HG03139 (cell line): ENCODE data around the gene ATRX.
"Not testable (repeated sequence)": the region's sequence is repeated elsewhere in the genome, so short reads cannot be mapped to it uniquely, and the experiment has no call there.

Experiments used
- ATAC-seq: cut with Tn5 transposase; IDR thresholded peaks from one replicate; pipeline ENCODE4 v1.9.1; 2021; ENCODE audit not compliant: unreplicated experiment

ATRX gene

DNA sequence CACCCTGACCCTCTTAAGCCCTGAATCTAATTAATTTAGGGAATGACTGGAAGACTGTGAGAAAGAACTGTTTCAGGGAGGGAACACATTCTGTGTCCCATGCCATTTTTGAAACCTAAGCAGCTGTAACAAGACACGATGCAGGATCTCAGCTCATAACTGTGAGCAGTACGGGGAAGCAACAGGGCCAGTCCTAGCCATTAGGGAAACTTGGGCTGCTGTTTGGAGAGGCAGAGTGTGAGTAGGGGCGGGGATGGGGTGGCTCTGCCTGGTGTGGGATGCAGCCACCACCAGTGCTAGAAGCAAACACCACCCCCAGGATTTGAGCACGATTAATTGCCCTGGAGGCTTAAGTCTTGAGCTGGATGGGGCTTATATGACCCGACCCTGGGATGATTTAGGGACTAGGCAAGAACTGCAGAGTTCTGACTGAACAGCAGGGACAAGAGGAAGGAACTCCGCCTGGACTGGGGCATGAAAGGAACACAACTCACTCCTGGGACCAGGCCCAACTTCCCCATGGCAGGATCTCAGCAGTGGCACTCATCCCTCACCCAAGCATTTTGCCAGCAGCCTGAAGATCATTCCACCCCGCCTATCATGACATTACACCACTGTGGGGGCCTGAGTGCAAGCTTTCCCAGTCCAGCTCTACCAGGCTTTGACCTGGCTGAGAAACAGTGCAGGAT is 43.1 kb downstream of the ATRX start:
- ATAC-seq: no peak

DNA sequence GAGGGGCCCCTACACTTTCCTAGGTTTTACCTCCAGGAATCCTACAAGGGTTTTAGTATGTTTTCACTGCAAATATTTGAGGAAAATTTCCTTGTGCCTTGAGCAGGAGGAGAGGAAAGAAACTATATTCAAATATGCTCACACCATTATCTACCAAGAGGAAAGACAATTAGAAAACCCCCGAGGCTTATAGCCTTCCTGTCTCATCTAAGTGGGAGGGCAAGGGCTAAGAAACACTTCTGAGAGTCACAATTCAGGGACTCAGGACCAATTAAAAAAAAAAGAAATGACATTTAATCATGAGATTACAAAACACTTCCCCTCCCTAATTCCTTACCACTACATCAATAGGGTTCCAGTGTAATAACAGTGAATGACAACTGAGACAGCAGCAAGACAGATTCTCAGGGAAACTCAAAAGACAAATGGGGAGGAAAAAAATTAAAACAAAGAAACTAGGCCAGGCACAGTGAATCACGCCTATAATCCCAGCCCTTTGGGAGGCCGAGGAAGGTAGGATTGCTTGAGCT is 45.6 kb downstream of the ATRX start:
- ATAC-seq: no peak

DNA sequence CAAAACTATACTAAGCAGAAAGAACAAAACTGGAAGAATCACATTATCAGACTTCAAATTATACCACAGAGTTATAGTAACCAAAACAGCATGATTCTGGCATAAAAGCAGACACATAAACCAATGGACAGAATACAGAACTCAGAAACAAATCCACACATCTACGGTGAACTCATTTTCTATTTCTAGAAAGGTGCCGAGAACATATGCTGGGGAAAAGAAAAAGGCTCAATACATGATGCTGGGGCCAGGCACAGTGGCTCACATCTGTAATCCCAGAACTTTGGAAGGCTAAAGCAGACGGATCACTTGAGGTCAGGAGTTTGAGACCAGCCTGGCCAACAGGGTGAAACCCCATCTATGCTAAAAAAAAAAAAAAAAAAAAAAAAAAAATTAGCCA is 52.7 kb downstream of the ATRX start:
- ATAC-seq: no peak

DNA sequence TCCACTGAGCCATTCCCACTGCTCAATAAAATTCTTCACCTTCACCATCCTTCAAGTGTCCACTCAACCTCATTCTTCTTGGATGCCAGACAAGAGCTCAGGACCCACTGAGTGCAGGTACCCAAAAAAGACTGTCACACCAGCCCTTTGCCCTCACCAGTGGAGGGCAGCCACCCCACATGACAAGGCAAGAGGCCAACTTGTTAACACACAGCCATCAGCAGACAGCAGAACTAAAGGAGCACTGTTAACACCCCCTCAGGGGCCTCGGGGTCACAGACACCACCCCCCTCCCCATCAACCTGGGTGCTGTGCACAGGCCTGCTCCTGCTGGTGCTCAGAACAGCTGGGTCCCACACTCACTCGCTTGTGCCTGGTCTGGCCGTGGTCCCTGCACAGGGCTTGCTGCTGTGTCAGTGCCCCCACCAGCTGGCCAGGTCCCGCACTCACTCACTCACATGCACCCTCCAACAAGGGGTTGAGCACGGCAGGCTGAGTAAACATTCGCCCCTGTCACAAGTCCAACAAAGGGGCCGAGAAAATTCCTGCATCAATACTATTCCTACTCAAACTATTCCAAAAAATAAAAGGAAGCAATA is 54.1 kb downstream of the ATRX start:
- no peak for ATAC-seq

DNA sequence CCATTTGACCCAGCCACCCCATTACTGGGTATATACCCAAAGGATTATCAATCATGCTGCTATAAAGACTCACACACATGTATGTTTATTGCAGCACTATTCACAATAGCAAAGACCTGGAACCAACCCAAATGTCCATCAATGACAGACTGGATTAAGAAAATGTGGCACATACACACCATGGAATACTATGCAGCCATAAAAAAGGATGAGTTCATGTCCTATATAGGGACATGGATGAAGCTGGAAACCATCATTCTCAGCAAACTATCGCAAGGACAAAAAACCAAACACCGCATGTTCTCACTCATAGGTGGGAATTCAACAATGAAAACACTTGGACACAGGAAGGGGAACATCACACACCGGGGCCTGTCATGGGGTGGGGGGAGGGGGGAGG is 59.9 kb downstream of the ATRX start:
- not testable (repeated sequence) for ATAC-seq

DNA sequence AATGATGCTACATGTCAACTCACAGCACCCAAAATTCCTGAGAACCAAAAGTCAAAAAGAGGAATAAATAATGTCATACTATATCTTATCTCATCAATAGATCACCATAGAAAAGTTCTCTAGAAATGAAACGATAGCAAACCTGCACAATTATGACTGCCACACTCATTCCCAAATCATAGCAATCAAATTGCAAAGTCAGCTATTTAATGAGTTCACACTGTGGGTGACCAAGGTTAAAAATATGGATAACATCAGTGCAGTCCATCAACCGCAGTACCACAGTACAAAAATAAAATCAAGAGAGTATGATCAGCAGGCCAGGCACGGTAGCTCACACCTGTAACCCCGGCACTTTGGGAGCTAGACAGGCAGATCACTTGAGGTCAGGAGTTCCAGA is 62.3 kb downstream of the ATRX start:
- ATAC-seq: no peak

DNA sequence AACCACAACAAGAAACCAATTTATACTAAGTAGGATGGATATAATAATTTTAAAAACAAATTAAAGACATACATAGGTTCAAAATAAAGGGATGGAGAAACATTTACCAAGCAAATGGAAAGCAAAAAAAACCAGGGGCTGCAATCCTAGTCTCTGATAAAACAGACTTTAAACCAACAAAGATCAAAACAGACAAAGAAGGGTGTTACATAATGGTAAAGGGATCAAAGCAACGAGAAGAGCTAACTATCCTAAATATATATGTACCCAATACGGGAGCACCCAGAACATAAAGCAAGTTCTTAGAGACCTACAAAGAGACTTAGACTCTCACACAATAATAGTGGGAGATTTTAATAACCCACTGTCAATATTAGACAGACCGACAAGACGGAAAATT is 66.6 kb downstream of the ATRX start:
- no peak for ATAC-seq

DNA sequence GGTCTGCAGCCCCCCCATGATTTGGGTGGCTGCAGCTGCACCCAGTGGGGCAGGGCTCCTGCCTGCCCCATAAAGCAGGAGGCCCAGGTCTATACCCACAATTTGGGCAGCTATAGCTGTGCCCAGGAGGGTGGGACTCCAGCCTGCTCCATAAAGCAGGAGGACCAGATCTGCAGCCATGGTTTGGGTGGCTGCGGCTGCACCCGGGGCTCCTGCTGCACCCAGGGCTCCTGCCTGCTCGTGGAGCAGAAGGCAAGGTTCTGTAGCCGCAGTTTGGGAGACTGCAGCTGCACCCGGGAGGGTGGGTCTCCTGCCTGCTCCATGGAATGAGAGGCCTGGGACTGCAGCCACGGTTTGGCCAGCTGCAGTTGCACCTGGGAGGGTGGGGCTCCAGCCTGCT is 81.1 kb downstream of the ATRX start:
- ATAC-seq: no peak

DNA sequence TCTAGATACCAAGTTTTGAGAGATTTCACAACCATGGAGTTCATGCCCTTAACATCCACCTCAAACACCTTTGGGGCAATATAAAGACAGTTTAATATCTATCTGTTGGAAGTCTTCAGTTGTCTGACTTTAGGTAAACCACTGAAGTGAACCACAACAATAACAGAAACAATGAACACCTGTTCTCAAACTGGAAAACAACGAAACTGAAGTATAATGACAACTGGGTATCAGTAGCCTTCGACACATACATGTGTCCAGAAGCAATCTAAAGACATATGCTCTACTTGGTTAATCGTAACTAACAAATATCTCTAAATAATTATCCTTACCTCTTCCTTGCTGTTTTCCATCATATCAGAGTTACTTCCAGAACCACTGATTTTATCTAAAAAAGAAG is 87.8 kb downstream of the ATRX start:
- ATAC-seq: no peak

DNA sequence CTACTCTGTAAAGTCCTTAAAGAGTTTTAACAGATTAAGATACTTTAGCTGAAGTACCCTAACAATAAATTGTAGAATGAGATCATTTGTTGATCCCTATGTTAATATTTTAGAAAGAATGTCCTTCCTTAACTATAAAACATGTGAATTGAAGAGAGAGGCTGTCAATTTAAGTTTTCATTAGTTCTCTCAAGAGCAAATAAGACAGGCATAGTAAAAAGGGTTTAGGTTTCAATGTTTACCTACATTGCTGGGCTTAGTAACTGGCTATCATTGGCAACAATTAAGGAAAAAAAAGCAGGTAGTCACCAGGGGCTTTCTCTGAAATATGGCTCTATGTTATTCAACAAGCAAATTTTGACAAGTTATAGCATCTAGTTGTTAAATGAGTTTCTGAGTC is 91.5 kb downstream of the ATRX start:
- ATAC-seq: no peak

DNA sequence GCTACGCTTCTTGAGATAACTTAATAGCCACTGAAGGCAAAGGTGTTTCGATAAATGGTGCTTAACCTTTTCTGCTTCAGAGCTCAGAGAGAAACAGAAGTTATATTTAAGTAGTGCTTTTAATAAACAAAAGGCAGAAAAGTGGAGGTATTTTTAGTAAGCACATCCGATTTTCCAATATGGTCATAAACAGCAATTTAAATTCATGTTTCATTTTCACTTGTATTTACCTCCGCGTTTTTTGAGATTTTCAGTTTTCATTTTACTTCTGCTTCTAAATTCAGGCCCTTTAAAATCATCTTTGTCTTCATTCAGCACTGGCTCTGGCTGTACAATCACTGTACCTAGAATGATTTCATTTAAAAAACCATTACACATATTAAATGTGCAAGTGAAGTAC is 92.4 kb downstream of the ATRX start:
- ATAC-seq: no peak

DNA sequence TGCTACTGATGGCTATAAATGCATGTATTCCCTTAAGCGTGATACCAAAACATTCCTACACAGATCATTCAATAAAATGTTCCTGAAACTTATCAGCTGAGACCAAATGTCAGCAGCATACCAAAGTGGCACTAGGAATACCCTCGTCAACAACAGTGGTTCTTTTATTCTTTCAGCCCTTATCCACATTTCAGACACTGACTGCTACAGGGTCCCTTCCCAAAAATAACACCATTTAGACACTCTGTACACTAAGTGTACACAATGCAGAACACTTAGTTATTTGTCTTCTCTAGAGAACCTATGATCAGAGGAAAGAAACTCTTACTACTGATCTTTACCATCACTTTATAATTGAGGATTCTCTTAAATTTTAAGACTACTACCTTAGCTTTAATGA is 94.1 kb downstream of the ATRX start:
- ATAC-seq: no peak

DNA sequence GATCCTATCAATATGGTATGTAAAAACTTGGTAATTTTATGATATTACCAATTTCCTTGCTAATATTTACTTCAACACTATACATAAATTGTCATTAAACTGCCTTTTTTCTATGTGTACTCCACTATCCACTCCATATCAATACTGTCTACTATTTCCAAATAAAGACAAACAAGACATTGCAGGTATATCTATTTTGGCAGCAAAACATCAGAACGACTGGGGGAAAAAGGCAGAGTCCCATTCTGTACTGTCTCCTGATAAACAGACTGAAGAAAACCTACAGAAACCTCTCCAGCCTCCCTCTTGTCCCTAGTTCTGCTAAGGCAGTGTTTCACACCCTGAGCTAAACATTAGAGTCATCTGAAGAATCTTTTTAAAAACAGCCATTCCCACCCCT is 96.6 kb downstream of the ATRX start:
- ATAC-seq: no peak

DNA sequence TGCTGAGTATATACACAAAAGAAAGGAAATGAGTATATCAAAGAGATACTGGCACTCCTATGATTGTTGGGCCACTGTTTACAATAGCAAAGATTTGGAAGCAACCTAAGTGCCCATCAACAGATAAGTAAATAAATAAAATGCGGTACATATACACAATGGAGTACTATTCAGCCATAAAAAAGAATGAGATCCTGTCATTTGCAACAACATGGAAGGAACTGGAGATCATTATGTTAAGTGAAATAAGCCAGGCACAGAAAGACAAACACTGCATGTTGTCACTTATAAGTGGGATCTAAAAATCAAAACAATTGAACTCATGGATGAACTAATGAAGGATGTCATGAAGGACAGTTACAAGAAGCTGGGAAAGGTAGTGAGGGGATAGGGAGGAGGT is 100.3 kb downstream of the ATRX start:
- ATAC-seq: not testable (repeated sequence)

DNA sequence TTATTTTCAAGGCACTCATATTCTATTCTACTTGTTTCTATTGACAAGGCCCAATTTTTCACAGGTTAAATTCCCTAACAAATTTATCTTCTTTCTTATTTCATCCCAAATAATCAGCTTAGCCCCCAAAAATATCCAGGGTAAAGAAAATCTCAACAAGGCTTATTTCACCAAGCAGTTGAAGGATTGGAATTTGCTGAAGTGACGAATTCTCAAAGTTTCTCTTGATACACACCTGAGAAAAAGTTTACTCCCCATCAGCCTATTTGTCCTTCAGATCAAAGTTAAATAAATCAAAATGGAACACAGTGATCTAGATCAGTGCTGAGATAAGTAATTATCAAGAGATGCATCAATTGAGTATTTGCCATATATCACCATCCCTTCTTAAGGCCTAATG is 106.9 kb downstream of the ATRX start:
- ATAC-seq: no peak

DNA sequence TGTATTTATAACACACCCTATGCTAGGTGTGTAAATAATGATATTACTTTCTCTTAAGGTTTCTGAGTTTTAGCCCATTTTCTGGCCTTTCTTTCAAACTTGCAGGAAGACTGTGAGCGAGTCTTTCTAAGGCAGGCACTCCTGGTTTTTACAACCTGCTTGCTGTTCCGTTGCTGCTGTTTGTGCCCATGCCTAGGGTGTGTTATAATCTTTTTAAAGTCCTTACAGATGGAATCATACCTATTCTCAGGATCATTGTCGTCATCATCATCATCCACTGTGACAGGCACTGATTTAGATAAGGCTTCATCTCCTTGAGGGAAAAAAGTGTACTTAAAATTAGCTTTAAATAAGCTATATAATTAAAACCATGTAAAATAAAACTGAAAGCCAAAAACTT is 110.0 kb downstream of the ATRX start:
- ATAC-seq: no peak

DNA sequence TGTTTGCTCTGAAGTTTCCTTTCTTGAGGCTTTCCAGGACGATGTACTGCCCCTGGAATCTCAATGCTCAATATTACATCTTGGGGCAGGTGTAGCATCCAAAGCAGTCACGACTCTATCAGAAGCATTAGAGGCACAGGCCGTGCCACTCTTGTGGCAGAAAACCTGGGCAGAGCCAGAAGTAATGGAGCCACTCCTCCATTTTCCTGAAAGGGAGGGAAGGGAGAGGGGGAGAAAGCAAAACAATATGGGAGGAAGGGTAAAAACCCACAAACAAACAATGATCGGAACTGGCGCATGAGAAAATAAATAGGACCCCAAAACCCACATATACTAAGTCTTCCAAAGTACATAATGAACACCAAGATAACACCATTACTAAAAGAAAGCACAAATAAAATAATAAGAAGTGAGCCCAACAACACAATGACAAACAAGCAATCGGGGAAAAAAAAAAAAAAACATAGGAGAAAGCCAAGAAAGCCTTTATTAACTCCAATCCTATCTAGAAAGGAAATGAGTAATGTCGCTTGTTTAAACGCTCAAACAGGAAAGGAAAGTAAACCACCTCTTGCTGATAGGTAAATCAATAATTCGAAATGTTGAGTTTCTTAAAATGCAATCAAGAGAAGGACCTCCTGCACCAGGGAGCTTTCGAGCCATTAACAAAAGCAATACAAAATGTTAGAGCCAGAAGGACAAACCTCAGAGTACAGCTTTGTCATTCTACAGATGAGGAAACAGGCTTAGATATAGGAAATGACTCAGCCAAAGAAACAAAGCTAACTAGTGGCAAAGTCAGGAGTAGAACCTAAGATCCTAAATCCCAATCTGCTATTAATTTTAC is 117.4 kb downstream of the ATRX start:
- ATAC-seq: no peak

DNA sequence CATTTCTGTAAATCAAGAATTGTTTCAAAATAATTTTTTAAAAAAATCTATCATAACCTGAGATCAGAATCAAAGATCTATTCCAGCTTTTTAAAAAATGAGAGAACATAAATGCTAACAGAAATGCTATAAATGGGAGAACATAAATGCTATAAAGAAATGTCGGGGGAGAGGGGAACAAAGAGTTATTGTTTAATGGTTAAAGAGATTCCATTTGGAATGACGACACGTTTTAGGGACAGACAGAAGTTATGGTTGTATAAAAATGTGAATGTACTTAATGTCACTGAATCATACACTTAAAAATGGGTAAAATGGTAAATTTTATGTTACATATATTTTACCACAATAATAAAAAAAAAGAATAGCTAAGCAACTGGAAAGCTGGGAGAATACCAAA is 127.1 kb downstream of the ATRX start:
- ATAC-seq: no peak

DNA sequence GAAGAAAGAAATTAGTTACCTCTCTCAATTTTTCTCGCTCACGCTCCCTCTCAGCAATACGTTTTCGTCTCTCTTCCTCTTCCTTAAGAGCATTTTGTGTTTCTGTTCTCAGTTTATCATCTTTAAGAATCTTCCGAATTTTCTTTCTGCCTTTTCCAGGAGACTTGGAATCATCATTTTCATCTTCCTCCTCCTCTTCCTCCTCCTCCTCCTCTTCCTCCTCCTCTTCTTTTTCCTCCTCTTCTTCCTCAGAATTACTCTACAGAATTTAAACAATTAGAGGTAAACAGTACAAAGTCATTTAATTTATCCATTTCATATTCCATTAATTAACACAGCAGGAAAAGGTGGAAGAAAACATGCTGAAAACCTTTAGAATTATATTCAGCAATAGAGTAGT is 133.9 kb downstream of the ATRX start:
- no peak for ATAC-seq

DNA sequence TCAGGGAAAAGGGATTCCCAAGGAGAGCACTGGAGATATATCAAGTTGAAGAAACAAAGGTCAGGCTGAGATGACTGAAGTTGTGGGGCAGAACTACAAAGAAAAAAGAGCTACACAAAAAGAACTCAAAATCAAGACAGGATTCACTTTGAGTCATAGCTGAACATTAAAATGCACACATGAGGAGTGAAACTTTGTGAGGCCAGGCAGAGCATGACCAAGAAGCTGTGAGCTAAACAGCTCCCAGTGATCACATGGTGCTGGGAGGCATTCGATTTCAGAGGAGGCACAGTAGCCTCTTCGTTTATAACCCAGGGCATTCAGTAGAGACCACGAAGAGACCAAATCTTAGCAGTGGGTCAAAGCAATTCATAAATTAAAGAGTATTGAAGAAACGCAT is 145.3 kb downstream of the ATRX start:
- ATAC-seq: no peak

DNA sequence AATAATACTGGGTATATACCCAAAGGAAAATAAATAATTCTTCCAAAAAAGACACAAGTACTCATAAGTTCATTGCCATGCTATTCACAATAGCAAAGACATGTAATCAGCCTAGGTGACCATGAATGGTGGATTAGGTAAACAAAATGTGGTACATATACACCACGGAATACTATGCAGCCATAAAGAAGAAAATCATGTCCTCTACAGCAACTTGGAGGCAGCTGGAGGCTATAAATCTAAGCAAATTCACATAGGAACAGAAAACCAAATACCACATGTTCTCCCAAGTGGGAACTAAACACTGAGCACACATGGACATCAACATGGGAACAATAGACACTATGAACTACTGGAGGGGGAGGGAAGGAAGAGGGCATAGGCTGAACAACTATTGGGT is 146.2 kb downstream of the ATRX start:
- no peak for ATAC-seq

DNA sequence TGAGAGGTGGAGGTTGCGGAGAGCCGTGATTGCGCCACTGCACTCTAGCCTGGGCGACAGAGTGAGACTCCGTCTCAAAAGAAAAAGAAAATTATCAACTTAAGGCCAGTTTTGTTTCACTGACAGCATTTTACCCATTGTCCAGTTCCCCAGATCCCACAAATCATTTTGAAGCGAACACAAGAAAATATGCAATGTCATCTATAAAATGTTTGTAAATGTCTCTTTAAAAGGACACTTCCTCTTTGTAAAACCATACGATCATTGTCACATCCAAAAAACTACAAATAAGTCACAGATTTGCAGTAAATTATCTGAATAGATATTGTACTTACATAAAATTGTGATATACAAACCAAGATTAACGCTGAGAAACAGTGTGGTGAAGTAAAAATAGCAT is 147.6 kb downstream of the ATRX start:
- ATAC-seq: no peak
